BLaER1 treated with 17β-estradiol and CSF1 and Interleukin-3, amounts not matched to agents 10 nM and 100 nM (cell line): Measurements from ENCODE around the gene COG5.

Experiments used
- H3K27ac ChIP-seq, 11 experiments: shearing (Covaris generic); formaldehyde crosslinking; 2 replicates each; pipeline ENCODE4 v1.8.1; 2022
- H3K27me3 ChIP-seq, 11 experiments: shearing (Covaris generic); formaldehyde crosslinking; 2 replicates each; pipeline ENCODE4 v1.8.1; 2022
- H3K36me3 ChIP-seq, 11 experiments: shearing (Covaris generic); formaldehyde crosslinking; 2 replicates each; pipeline ENCODE4 v1.8.1; 2022
- H3K4me1 ChIP-seq, 10 experiments: shearing (Covaris generic); formaldehyde crosslinking; 2 replicates each; pipeline ENCODE4 v1.8.1; 2022
- H3K4me2 ChIP-seq, 11 experiments: shearing (Covaris generic); formaldehyde crosslinking; 2 replicates each; pipeline ENCODE4 v1.8.1; 2022
- H3K4me3 ChIP-seq, 10 experiments: shearing (Covaris generic); formaldehyde crosslinking; 2 replicates each; pipeline ENCODE4 v1.8.1; 2022
- H3K9ac ChIP-seq, 11 experiments: shearing (Covaris generic); formaldehyde crosslinking; 2 replicates each; pipeline ENCODE4 v1.8.1; 2022
- H3K9me3 ChIP-seq, 11 experiments: shearing (Covaris generic); formaldehyde crosslinking; replicated peaks in 1 of 11; 2 replicates each; pipeline ENCODE4 v1.8.1; 2022
- H4K20me1 ChIP-seq, 11 experiments: shearing (Covaris generic); formaldehyde crosslinking; 2 replicates each; pipeline ENCODE4 v1.8.1; 2022
- Cebpa-rat ChIP-seq, 11 experiments: shearing (Covaris generic); IDR thresholded peaks; 2 replicates each; pipeline ENCODE4 v1.8.1; 2022

COG5 gene

DNA sequence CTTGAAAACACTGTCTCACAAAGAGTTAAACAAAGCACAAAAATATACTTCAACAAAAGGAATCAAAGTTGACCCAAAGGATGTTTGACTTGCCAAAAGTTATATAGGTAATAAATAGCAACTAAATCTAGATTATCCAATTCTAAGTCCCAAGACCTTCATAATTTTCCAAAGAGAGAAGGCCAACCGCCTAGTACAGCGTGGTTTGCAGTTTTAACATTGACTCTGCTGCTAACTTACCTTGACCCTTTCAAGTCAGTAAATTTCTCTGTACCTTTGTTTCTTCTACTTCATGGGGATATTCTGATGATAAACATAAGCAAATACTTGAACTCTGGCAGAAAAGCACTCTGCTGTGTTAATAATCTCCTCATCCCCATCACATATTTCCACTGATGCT, 95.7 kb downstream of the COG5 start:
- H3K27ac ChIP-seq, result no peak overlapping the region
- H3K4me3 ChIP-seq, result no peak overlapping the region
- H3K9ac ChIP-seq, result no peak overlapping the region
- H3K36me3 ChIP-seq, result no peaks in the 10 kb centered on the region
- no peaks in the 10 kb centered on the region for H3K9me3 ChIP-seq
- no peak overlapping the region for H3K4me2 ChIP-seq
- H3K4me1 ChIP-seq, result peaks cover 0 to 15% (median 0%) of the 10 kb centered on the region in 10 experiments; a peak in 6 of 20 replicates
- no peaks in the 10 kb centered on the region for H3K27me3 ChIP-seq
- peaks cover 0 to 22% (median under 1%) of the 10 kb centered on the region in 11 experiments; a peak in 9 of 22 replicates for H4K20me1 ChIP-seq
- no peak for TF ChIP-seq Cebpa-rat (IDR thresholded peaks at IDR 0.05)

GRCh38 chr7:107464666-107465226, 99.0 kb downstream of the COG5 start:
- Histone ChIP-seq H3K9me3 (no peaks in the 10 kb centered on the region), H3K9ac (no peak overlapping the region), H4K20me1 (peaks cover 0 to 25% (median 4%) of the 10 kb centered on the region in 11 experiments; a peak in 10 of 22 replicates), H3K36me3 (no peaks in the 10 kb centered on the region), H3K4me2 (no peak overlapping the region), H3K4me3 (no peak overlapping the region), H3K4me1 (0 out of 20 replicates have a peak, but pooled peaks cover 0 to 5% (median 0%) of the 10 kb centered on the region in 10 experiments), H3K27ac (no peak overlapping the region), H3K27me3 (no peaks in the 10 kb centered on the region)
- no peak for TF ChIP-seq Cebpa-rat (IDR thresholded peaks at IDR 0.05)

- H4K20me1 ChIP-seq, result peaks cover 0 to 20% (median 4%) of the 10 kb centered on the region in 11 experiments; a peak in 9 of 22 replicates
- H3K4me1 ChIP-seq, result 0 out of 20 replicates have a peak, but pooled peaks cover 0 to 5% (median 0%) of the 10 kb centered on the region in 10 experiments
- H3K4me3 ChIP-seq, result no peak overlapping the region
- no peak overlapping the region for H3K4me2 ChIP-seq
- H3K9me3 ChIP-seq, result no peaks in the 10 kb centered on the region
- no peak overlapping the region for H3K9ac ChIP-seq
- no peaks in the 10 kb centered on the region for H3K27me3 ChIP-seq
- H3K27ac ChIP-seq, result peak overlapping the region in 3 of 11 experiments; percentile 29 to 60 (median 36); a peak in 3 of 22 replicates
- no peak for TF ChIP-seq Cebpa-rat (IDR thresholded peaks at IDR 0.05)
- peaks cover 0 to 10% (median 2%) of the 10 kb centered on the region in 11 experiments; a peak in 8 of 22 replicates for H3K36me3 ChIP-seq
These were observed 100.3 kb downstream of the COG5 start for GRCh38 chr7:107463139-107464078.

GRCh38 chr7:107461938-107462533, 101.7 kb downstream of the COG5 start:
- Histone ChIP-seq H3K9ac (no peak overlapping the region), H3K27ac (no peak overlapping the region), H3K27me3 (no peaks in the 10 kb centered on the region), H3K4me2 (no peak overlapping the region), H3K4me3 (no peak overlapping the region), H3K9me3 (peaks cover 0 to 8% (median 5%) of the 10 kb centered on the region in 11 experiments; a peak in 6 of 22 replicates), H3K36me3 (peaks cover 0 to 23% (median 14%) of the 10 kb centered on the region in 11 experiments; a peak in 13 of 22 replicates), H4K20me1 (peaks cover 0 to 20% (median 4%) of the 10 kb centered on the region in 11 experiments; a peak in 9 of 22 replicates), H3K4me1 (0 out of 20 replicates have a peak, but pooled peaks cover 0 to 5% (median 0%) of the 10 kb centered on the region in 10 experiments)
- TF ChIP-seq Cebpa-rat (IDR thresholded peaks at IDR 0.05), result no peak

- Histone ChIP-seq H3K9me3 (peaks cover 0 to 8% (median 5%) of the 10 kb centered on the region in 11 experiments; a peak in 6 of 22 replicates), H3K27me3 (no peaks in the 10 kb centered on the region), H3K36me3 (peaks cover 4 to 36% (median 11%) of the 10 kb centered on the region in 11 experiments; a peak in 13 of 22 replicates), H3K4me2 (no peak overlapping the region), H3K27ac (no peak overlapping the region), H3K9ac (no peak overlapping the region), H3K4me3 (no peak overlapping the region), H3K4me1 (no peaks in the 10 kb centered on the region), H4K20me1 (no peaks in the 10 kb centered on the region; a peak in 1 of 22 replicates)
- no peak for TF ChIP-seq Cebpa-rat (IDR thresholded peaks at IDR 0.05)
These were observed 110.3 kb downstream of the COG5 start for GRCh38 chr7:107453388-107453787.

DNA sequence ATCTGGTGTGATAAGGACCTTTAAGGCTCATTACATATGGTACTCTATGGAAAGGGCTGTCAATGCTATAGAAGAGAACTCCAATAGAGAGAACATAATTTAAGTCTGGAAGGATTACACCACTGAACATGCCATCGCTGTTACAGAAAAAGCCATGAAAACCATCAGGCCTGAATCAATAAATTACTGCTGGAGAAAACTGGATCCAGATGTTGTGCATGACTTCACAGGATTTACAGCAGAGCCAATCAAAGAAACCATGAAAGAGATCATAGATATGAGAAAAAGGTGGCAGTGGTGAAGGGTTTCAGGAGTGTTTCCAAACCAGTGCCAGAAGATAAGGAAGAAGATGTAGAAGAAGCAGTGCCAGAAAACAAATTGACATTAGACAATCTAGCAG, 112.8 kb downstream of the COG5 start:
- TF ChIP-seq Cebpa-rat (IDR thresholded peaks at IDR 0.05), result no peak
- H4K20me1 ChIP-seq, result no peaks in the 10 kb centered on the region; a peak in 1 of 22 replicates
- H3K9me3 ChIP-seq, result no peaks in the 10 kb centered on the region
- H3K27me3 ChIP-seq, result no peaks in the 10 kb centered on the region
- H3K36me3 ChIP-seq, result peaks cover 0 to 31% (median 0%) of the 10 kb centered on the region in 11 experiments; a peak in 6 of 22 replicates
- H3K27ac ChIP-seq, result no peak overlapping the region
- no peaks in the 10 kb centered on the region for H3K4me1 ChIP-seq
- no peak overlapping the region for H3K4me2 ChIP-seq
- H3K9ac ChIP-seq, result no peak overlapping the region
- H3K4me3 ChIP-seq, result no peak overlapping the region

DNA sequence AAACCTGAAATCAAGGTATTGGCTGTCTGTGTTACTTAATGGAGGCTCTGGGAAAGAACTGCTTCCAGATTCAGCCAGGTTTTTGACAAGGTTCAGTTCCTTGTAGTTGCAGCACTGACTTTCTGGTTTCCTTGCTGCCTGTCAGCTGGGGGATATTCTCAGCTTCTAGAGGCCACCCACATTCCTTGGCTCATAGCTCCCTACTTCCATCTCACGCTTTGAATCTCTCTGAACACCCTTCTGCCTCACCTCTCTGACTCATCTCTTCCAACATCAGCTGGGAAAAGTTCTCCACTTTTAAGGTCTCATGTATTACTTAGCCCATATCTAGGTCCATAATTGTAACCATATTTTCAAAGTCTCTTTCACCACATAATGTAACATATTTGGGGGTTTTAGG, 116.7 kb downstream of the COG5 start:
- no peak overlapping the region for H3K4me3 ChIP-seq
- no peak overlapping the region for H3K4me2 ChIP-seq
- H3K36me3 ChIP-seq, result peaks cover 6 to 38% (median 8%) of the 10 kb centered on the region in 11 experiments; a peak in 18 of 22 replicates
- H3K27me3 ChIP-seq, result no peaks in the 10 kb centered on the region
- no peaks in the 10 kb centered on the region for H3K4me1 ChIP-seq
- no peaks in the 10 kb centered on the region; a peak in 1 of 22 replicates for H4K20me1 ChIP-seq
- TF ChIP-seq Cebpa-rat (IDR thresholded peaks at IDR 0.05), result no peak
- peaks cover 8 to 13% (median 11%) of the 10 kb centered on the region in 11 experiments for H3K9me3 ChIP-seq
- H3K9ac ChIP-seq, result no peak overlapping the region
- H3K27ac ChIP-seq, result no peak overlapping the region

GRCh38 chr7:107446531-107446930, 117.2 kb downstream of the COG5 start:
- no peaks in the 10 kb centered on the region; a peak in 1 of 22 replicates for H4K20me1 ChIP-seq
- H3K27ac ChIP-seq, result no peak overlapping the region
- peaks cover 9 to 43% (median 11%) of the 10 kb centered on the region in 11 experiments; a peak in 18 of 22 replicates for H3K36me3 ChIP-seq
- no peak overlapping the region for H3K4me2 ChIP-seq
- no peak overlapping the region for H3K9ac ChIP-seq
- no peaks in the 10 kb centered on the region for H3K4me1 ChIP-seq
- no peaks in the 10 kb centered on the region for H3K27me3 ChIP-seq
- peaks cover 13 to 17% (median 15%) of the 10 kb centered on the region in 11 experiments for H3K9me3 ChIP-seq
- no peak overlapping the region for H3K4me3 ChIP-seq
- no peak for TF ChIP-seq Cebpa-rat (IDR thresholded peaks at IDR 0.05)
